Measurements from ENCODE around the gene INTS14. TPM values are rescaled to one million over a fixed set of nuclear protein-coding genes. Genes with fewer than 3 reads are reported as not detected.

Gene INTS14
- total and polyA plus RNA-seq, 4 donors, result 16.0 to 30.5 (median 22.0) TPM

DNA sequence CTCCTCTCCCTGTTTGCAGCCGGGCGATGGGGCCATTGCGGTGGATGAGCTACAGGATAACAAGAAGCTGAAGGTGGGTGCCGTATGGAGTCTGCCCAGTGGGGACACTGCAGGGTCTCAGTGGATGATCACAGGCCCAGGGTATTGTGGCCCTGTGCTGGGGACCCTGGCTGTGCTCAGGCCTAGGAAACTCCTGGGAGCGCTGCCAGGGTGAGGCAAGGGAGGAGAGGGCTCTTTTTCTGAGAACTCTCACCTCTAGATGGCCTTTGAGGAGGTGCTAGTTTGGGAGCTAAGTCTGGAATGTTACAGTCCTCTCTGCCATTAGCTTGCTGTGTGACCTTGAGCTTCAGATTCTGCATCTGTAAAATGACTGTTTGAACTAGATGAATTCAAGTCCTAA is 27.2 kb upstream of the INTS14 start:
- 81 to 86% methylated on average over 5 of the region's 5 CpGs for WGBS, 2 donors
- DNase-seq (no peak), ATAC-seq (ENCODE audit: low FRiP score) (no peak)
- no peak overlapping the region for H3K27ac ChIP-seq (ENCODE audit: low read depth in 1 of 2, low read length in 2 of 2)
- H3K9me3 ChIP-seq (ENCODE audit: control insufficient read depth, low read length), result no peaks in the 10 kb centered on the region
- no peaks in the 10 kb centered on the region for H3K4me1 ChIP-seq (ENCODE audit: control insufficient read depth in 1 of 2, insufficient read depth in 2 of 2, low read length in 2 of 2)
- H3K36me3 ChIP-seq (ENCODE audit: control insufficient read depth in 1 of 2, insufficient read depth in 2 of 2, low read length in 1 of 2), result no peaks in the 10 kb centered on the region
- no peaks in the 10 kb centered on the region for H3K27me3 ChIP-seq (ENCODE audit: control insufficient read depth in 1 of 2, insufficient read depth in 2 of 2, low read length in 1 of 2)
- no peak overlapping the region for H3K4me3 ChIP-seq (ENCODE audit: low read length in 2 of 2)
- intact Hi-C loops (cut with DNase I), result loop anchor here (5.0 to 10.0 kb wide), 3 partner anchors 227 to 649 kb away; partner anchors contain the start of gene RAB11A (in 1 of the 2)

DNA sequence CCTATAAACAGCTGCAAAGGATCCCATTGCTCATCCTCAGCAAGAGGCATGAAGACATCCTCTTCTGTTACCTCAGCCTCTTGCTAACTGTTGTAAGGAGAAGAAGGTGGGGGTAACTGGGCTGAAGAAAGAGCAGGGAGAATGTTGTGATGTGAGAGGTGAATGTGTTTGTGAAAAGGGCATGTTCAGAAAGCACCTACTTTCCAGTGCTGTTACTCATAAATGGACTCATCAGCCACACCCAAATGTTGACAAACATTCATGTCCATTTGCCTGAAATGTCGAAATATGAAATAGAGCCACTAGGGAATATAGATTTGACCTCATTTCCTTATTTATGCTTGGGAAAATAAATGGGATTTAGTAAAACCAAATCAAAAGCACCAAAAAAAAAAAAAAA is 23.4 kb upstream of the INTS14 start:
- Histone ChIP-seq H3K27ac (ENCODE audit: low read depth in 1 of 2, low read length in 2 of 2) (no peak overlapping the region), H3K9me3 (ENCODE audit: control insufficient read depth, low read length) (no peaks in the 10 kb centered on the region), H3K36me3 (ENCODE audit: control insufficient read depth in 1 of 2, insufficient read depth in 2 of 2, low read length in 1 of 2) (no peaks in the 10 kb centered on the region), H3K4me1 (ENCODE audit: control insufficient read depth in 1 of 2, insufficient read depth in 2 of 2, low read length in 2 of 2) (no peaks in the 10 kb centered on the region), H3K4me3 (ENCODE audit: low read length in 2 of 2) (no peak overlapping the region), H3K27me3 (ENCODE audit: control insufficient read depth in 1 of 2, insufficient read depth in 2 of 2, low read length in 1 of 2) (no peaks in the 10 kb centered on the region)
- ATAC-seq (ENCODE audit: low FRiP score) (no peak), DNase-seq (no peak)
- intact Hi-C loops (cut with DNase I), result loop anchor here (10.0 kb wide), 2 partner anchors 230 to 650 kb away; partner anchors contain the start of gene RAB11A (in 1 of the 2)
- WGBS, 2 donors, result 92 to 93% methylated on average over 1 of the region's 1 CpG

DNA sequence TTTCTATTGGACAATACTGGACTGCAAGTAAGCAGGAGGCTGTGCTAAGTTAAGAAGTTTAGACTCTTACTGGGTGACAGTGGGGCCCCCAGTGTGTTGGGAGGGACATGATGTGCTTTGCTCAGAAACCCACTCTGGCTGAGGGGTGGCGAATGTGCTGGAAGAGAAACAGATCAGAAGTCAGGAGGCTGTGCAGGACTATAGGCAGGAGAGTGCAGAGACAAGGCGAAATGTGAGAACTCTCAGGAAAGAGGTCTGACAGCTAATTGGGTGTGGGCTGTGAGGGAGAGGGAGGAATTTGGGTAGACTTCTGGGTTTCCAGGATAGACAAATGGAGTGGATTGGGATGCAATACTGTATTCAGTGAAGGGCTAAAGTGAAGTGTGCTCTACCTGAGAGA is 22.8 kb upstream of the INTS14 start:
- H3K9me3 ChIP-seq (ENCODE audit: control insufficient read depth, low read length), result no peaks in the 10 kb centered on the region
- intact Hi-C loops (cut with DNase I), result loop anchor here (10.0 kb wide), 2 partner anchors 231 to 651 kb away; partner anchors contain the start of gene RAB11A (in 1 of the 2)
- H3K27ac ChIP-seq (ENCODE audit: low read depth in 1 of 2, low read length in 2 of 2), result no peak overlapping the region
- WGBS, 2 donors, result 83 to 86% methylated on average over 2 of the region's 2 CpGs
- H3K36me3 ChIP-seq (ENCODE audit: control insufficient read depth in 1 of 2, insufficient read depth in 2 of 2, low read length in 1 of 2), result no peaks in the 10 kb centered on the region
- H3K4me3 ChIP-seq (ENCODE audit: low read length in 2 of 2), result no peak overlapping the region
- ATAC-seq (ENCODE audit: low FRiP score) (no peak), DNase-seq (no peak)
- H3K27me3 ChIP-seq (ENCODE audit: control insufficient read depth in 1 of 2, insufficient read depth in 2 of 2, low read length in 1 of 2), result no peaks in the 10 kb centered on the region
- no peaks in the 10 kb centered on the region for H3K4me1 ChIP-seq (ENCODE audit: control insufficient read depth in 1 of 2, insufficient read depth in 2 of 2, low read length in 2 of 2)

DNA sequence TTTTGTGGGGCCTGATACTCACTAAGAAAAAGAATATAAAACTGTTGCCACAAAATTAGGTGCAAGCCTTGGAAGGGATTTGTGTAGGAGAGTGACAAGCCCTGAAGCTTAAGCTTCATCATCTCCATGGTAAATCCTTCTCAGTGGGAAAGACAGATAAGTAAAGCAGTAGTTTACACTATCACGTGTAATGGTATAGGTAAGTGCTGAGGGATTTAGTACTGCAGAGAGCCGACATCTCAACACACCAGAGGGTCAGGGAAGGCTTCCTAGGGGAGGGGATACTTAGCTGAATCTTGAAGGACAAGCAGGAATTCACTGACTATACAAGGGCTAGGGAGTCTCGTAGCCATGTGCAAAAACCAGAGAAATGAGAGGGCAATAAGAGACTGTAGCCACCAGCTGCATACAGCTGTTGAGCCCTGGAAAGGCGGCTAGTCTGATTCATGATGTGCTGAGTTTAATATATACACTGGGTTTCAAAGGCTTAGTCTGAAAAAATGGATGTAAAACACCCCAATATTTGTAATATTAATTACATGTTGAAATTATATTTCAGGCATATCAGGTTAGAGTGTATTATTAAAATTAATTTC is 21.9 kb upstream of the INTS14 start:
- DNase-seq, result no peak
- H3K36me3 ChIP-seq (ENCODE audit: control insufficient read depth in 1 of 2, insufficient read depth in 2 of 2, low read length in 1 of 2), result no peaks in the 10 kb centered on the region
- no peak overlapping the region for H3K4me3 ChIP-seq (ENCODE audit: low read length in 2 of 2)
- intact Hi-C loops (cut with DNase I), result loop anchor here (10.0 kb wide), 2 partner anchors 232 to 652 kb away; partner anchors contain the start of gene RAB11A (in 1 of the 2)
- no peaks in the 10 kb centered on the region for H3K27me3 ChIP-seq (ENCODE audit: control insufficient read depth in 1 of 2, insufficient read depth in 2 of 2, low read length in 1 of 2)
- no peaks in the 10 kb centered on the region for H3K9me3 ChIP-seq (ENCODE audit: control insufficient read depth, low read length)
- WGBS, 2 donors, result 82 to 83% methylated on average over 4 of the region's 4 CpGs
- no peak for ATAC-seq (ENCODE audit: low FRiP score)
- H3K4me1 ChIP-seq (ENCODE audit: control insufficient read depth in 1 of 2, insufficient read depth in 2 of 2, low read length in 2 of 2), result no peaks in the 10 kb centered on the region
- no peak overlapping the region for H3K27ac ChIP-seq (ENCODE audit: low read depth in 1 of 2, low read length in 2 of 2)

DNA sequence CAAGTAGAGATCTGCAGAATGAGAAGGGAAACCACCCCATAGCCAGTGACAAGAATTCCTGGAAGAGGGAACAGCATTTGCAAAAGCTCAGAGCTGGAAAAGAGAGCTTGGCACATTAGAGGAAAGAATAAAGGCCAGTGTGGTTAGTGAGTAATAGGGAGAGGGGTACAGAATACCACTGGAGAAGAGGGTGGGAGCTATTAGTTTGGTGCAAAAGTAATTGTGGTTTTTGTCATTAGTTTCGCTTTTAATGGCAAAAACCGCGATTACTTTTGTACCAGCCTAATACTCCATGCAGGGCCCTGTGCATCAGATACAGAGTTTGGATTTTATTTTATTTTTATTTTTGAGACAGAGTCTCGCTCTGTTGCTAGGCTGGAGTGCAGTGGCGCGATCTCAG is 20.6 kb upstream of the INTS14 start:
- no peaks in the 10 kb centered on the region for H3K27me3 ChIP-seq (ENCODE audit: control insufficient read depth in 1 of 2, insufficient read depth in 2 of 2, low read length in 1 of 2)
- H3K36me3 ChIP-seq (ENCODE audit: control insufficient read depth in 1 of 2, insufficient read depth in 2 of 2, low read length in 1 of 2), result no peaks in the 10 kb centered on the region
- DNase-seq (no peak), ATAC-seq (ENCODE audit: low FRiP score) (no peak)
- no peak overlapping the region for H3K27ac ChIP-seq (ENCODE audit: low read depth in 1 of 2, low read length in 2 of 2)
- no peaks in the 10 kb centered on the region for H3K4me1 ChIP-seq (ENCODE audit: control insufficient read depth in 1 of 2, insufficient read depth in 2 of 2, low read length in 2 of 2)
- intact Hi-C loops (cut with DNase I), result loop anchor here (10.0 kb wide), 2 partner anchors 233 to 653 kb away; partner anchors contain the start of gene RAB11A (in 1 of the 2)
- 95 to 98% methylated on average over 6 of the region's 6 CpGs for WGBS, 2 donors
- no peaks in the 10 kb centered on the region for H3K9me3 ChIP-seq (ENCODE audit: control insufficient read depth, low read length)
- no peak overlapping the region for H3K4me3 ChIP-seq (ENCODE audit: low read length in 2 of 2)

DNA sequence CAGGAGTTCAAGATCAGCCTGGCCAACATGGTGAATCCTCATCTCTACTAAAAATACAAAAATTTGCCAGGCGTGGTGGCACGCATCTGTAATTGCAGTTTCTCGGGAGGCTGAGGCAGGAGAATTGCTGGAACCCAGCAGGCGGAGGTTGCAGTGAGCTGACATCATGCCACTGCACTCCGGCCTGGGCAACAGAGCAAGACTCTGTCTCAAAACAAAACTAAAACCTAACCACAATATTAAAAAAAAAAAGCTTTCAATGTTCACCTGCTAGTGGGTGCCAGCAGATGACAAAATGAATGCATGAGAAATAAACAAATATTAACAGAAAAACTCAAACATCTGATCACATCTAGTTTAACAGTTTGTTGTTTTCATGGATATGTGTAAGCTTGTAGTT is 19.8 kb upstream of the INTS14 start:
- no peak overlapping the region for H3K27ac ChIP-seq (ENCODE audit: low read depth in 1 of 2, low read length in 2 of 2)
- 93 to 94% methylated on average over 5 of the region's 5 CpGs for WGBS, 2 donors
- ATAC-seq (ENCODE audit: low FRiP score), result no peak

DNA sequence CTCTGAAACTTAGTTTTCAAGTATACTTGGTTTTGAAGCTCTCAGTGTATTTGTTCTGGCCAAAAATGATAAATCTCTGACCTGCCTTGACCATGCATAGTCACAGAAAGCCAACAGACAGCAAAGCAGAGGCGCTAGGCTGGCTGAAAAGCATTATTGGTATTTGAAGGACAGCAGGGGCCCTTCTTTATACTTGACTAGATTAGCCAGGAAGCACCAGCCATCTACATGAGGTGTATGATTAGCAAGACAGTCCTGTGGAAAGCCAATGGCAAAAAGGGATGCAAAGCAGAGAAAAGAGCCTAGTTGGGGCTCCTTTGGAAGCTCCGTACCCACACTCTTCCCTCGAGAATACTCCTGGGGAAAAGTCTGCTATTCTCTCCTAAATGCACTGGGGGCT is 18.6 kb upstream of the INTS14 start:
- ATAC-seq (ENCODE audit: low FRiP score), result no peak
- WGBS, 2 donors, result 93 to 94% methylated on average over 3 of the region's 3 CpGs
- no peaks in the 10 kb centered on the region for H3K9me3 ChIP-seq (ENCODE audit: control insufficient read depth, low read length)

More for the DNA sequence above, 19.8 kb upstream of the INTS14 start:
- H3K36me3 ChIP-seq (ENCODE audit: control insufficient read depth in 1 of 2, insufficient read depth in 2 of 2, low read length in 1 of 2), result no peaks in the 10 kb centered on the region
- intact Hi-C loops (cut with DNase I), result loop anchor here (10.0 kb wide), 2 partner anchors 234 to 654 kb away; partner anchors contain the start of gene RAB11A (in 1 of the 2)
- H3K27me3 ChIP-seq (ENCODE audit: control insufficient read depth in 1 of 2, insufficient read depth in 2 of 2, low read length in 1 of 2), result no peaks in the 10 kb centered on the region
- DNase-seq, result no peak
- H3K4me3 ChIP-seq (ENCODE audit: low read length in 2 of 2), result no peak overlapping the region
- H3K9me3 ChIP-seq (ENCODE audit: control insufficient read depth, low read length), result no peaks in the 10 kb centered on the region
- H3K4me1 ChIP-seq (ENCODE audit: control insufficient read depth in 1 of 2, insufficient read depth in 2 of 2, low read length in 2 of 2), result no peaks in the 10 kb centered on the region

DNA sequence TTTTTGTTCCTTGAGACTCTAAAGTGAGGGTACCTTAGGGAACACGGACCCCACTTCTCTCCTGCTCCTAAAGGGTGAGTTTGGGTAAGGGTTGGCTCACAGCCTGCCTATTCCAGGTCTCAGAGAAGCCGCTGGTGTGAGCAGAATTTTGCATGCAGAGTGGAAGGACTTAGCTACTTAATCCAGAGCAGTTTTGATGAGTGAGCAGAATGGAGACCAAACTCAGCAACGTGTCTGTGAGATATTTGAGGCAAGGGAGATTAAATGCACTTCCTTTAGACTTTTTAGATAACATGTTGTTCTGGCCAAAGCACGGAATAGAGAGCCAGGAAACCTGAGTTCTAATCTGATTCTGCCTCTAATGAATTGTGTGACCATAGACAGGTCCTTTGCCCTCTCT is 15.9 kb upstream of the INTS14 start:
- ATAC-seq (ENCODE audit: low FRiP score) (no peak), DNase-seq (no peak)
- H3K4me1 ChIP-seq (ENCODE audit: control insufficient read depth in 1 of 2, insufficient read depth in 2 of 2, low read length in 2 of 2), result no peaks in the 10 kb centered on the region
- 66 to 67% methylated on average over 4 of the region's 4 CpGs for WGBS, 2 donors
- H3K27me3 ChIP-seq (ENCODE audit: control insufficient read depth in 1 of 2, insufficient read depth in 2 of 2, low read length in 1 of 2), result no peaks in the 10 kb centered on the region
- H3K36me3 ChIP-seq (ENCODE audit: control insufficient read depth in 1 of 2, insufficient read depth in 2 of 2, low read length in 1 of 2), result peaks cover 0 to 4% of the 10 kb centered on the region in 2 donors
- H3K27ac ChIP-seq (ENCODE audit: low read depth in 1 of 2, low read length in 2 of 2), result no peak overlapping the region
- intact Hi-C loops (cut with DNase I), result no loop called here
- H3K4me3 ChIP-seq (ENCODE audit: low read length in 2 of 2), result no peak overlapping the region
- no peaks in the 10 kb centered on the region for H3K9me3 ChIP-seq (ENCODE audit: control insufficient read depth, low read length)

More for the DNA sequence above, 18.6 kb upstream of the INTS14 start:
- Histone ChIP-seq H3K4me3 (ENCODE audit: low read length in 2 of 2) (no peak overlapping the region), H3K27ac (ENCODE audit: low read depth in 1 of 2, low read length in 2 of 2) (no peak overlapping the region), H3K27me3 (ENCODE audit: control insufficient read depth in 1 of 2, insufficient read depth in 2 of 2, low read length in 1 of 2) (no peaks in the 10 kb centered on the region), H3K4me1 (ENCODE audit: control insufficient read depth in 1 of 2, insufficient read depth in 2 of 2, low read length in 2 of 2) (no peaks in the 10 kb centered on the region), H3K36me3 (ENCODE audit: control insufficient read depth in 1 of 2, insufficient read depth in 2 of 2, low read length in 1 of 2) (peaks cover 0 to 2% of the 10 kb centered on the region in 2 donors)
- DNase-seq, result no peak
- intact Hi-C loops (cut with DNase I), result no loop called here

DNA sequence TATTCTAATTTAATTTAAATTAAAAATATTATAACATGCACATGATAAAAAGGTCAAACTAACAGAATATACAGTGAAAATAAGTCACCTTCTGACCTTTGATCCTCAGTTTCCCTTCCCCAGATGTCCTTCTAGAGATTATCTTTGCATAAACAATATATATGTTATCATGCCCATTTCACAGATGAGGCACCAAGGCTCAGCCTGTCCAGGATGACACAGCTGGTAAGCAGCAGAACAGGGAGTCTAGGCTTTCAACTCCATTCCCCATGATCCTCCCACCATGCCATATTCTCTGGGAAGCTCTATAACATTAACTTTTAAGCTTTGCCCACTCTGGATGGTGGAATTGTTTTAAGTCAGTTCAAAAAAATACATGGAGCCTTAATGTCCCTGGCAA is 12.2 kb upstream of the INTS14 start:
- peaks cover 0 to 5% of the 10 kb centered on the region in 2 donors for H3K36me3 ChIP-seq (ENCODE audit: control insufficient read depth in 1 of 2, insufficient read depth in 2 of 2, low read length in 1 of 2)
- DNase-seq, result no peak
- no peaks in the 10 kb centered on the region for H3K9me3 ChIP-seq (ENCODE audit: control insufficient read depth, low read length)
- H3K4me1 ChIP-seq (ENCODE audit: control insufficient read depth in 1 of 2, insufficient read depth in 2 of 2, low read length in 2 of 2), result no peaks in the 10 kb centered on the region
- no peak overlapping the region for H3K4me3 ChIP-seq (ENCODE audit: low read length in 2 of 2)
- intact Hi-C loops (cut with DNase I), result no loop called here
- no peak overlapping the region for H3K27ac ChIP-seq (ENCODE audit: low read depth in 1 of 2, low read length in 2 of 2)
- H3K27me3 ChIP-seq (ENCODE audit: control insufficient read depth in 1 of 2, insufficient read depth in 2 of 2, low read length in 1 of 2), result no peaks in the 10 kb centered on the region
- no peak for ATAC-seq (ENCODE audit: low FRiP score)

Data from aorta (tissue), 5 donors.